PC-3 (cell line): Measurements from ENCODE around the gene SUMF2. TPM values are rescaled to one million over a fixed set of nuclear protein-coding genes. Genes with fewer than 3 reads are reported as not detected.
"Not testable (repeated sequence)": the region's sequence is repeated elsewhere in the genome, so short reads cannot be mapped to it uniquely, and the experiment has no call there.

Experiments
- ATAC-seq: fragments of 200-7000 bp; cut with Tn5 transposase; 2 replicates; pipeline ENCODE4 v1.9.1; 2020; ENCODE audit warnings: mild to moderate bottlenecking, moderate library complexity
- BruUV-seq: library from RNA; stranded (reverse); fragments of 400-500 nt; replicated peaks from 2 replicates; lab custom pipeline; 2021; lab: Mats Ljungman, UMichigan
- CTCF ChIA-PET: fragments of 300-600 bp; sonication (Branson Sonifier 250); formaldehyde crosslinking; loops from one replicate; lab custom pipeline; 2022; ENCODE audit warnings: antibody characterized with exemption; lab: Charles Lee
- POLR2A ChIA-PET: fragments of 300-600 bp; sonication (Branson Sonifier 250); formaldehyde crosslinking; loops from one replicate; lab custom pipeline; 2022; ENCODE audit warnings: antibody characterized with exemption; ENCODE audit not compliant: unreplicated experiment; lab: Charles Lee
- DNase-seq: peaks from one replicate; pipeline ENCODE4 v3.0.0-alpha.2; 2015
- H2AFZ ChIP-seq: fragments of 300-600 bp; sonication (generic); 2 replicates; pipeline ENCODE4 v1.6.0; 2016; ENCODE audit warnings: antibody characterized with exemption, low read length
- H3F3A ChIP-seq: fragments of 300-600 bp; sonication (generic); one replicate; pipeline ENCODE4 v1.6.0; 2017; ENCODE audit warnings: antibody characterized with exemption, low read length, control low read depth, mild to moderate bottlenecking; ENCODE audit not compliant: unreplicated experiment
- H3K27ac ChIP-seq: fragments of 300-600 bp; sonication (generic); 2 replicates; pipeline ENCODE4 v1.5.1; 2016; ENCODE audit warnings: mild to moderate bottlenecking, low read length
- H3K27me3 ChIP-seq: fragments of 300-600 bp; sonication (generic); 2 replicates; pipeline ENCODE4 v1.6.1; 2016; ENCODE audit warnings: low read length, mixed read lengths
- H3K36me3 ChIP-seq: fragments of 300-600 bp; sonication (generic); 2 replicates; pipeline ENCODE4 v1.6.1; 2016; ENCODE audit warnings: low read depth, mixed run types, low read length, mixed read lengths
- H3K4me1 ChIP-seq: fragments of 300-600 bp; sonication (generic); 2 replicates; pipeline ENCODE4 v1.5.1; 2016; ENCODE audit warnings: low read length; ENCODE audit not compliant: insufficient read depth
- H3K4me2 ChIP-seq: fragments of 300-600 bp; sonication (generic); 2 replicates; pipeline ENCODE4 v1.6.0; 2016; ENCODE audit warnings: low read length
- H3K4me3 ChIP-seq: fragments of 300-600 bp; sonication (generic); 2 replicates; pipeline ENCODE4 v1.5.1; 2016; ENCODE audit warnings: mild to moderate bottlenecking, low read length, mixed read lengths
- H3K79me2 ChIP-seq: fragments of 300-600 bp; sonication (generic); 2 replicates; pipeline ENCODE4 v1.6.1; 2017; ENCODE audit warnings: low read length, mixed read lengths
- H3K9ac ChIP-seq: fragments of 300-600 bp; sonication (generic); 2 replicates; pipeline ENCODE4 v1.6.0; 2016; ENCODE audit warnings: mild to moderate bottlenecking, low read length
- H3K9me2 ChIP-seq: fragments of 300-600 bp; sonication (generic); replicated peaks from 2 replicates; pipeline ENCODE4 v1.6.1; 2016; ENCODE audit warnings: mixed run types, low read length, mixed read lengths
- H3K9me3 ChIP-seq: fragments of 300-600 bp; sonication (generic); 2 replicates; pipeline ENCODE4 v1.6.1; 2016; ENCODE audit warnings: low read length, mixed read lengths
- H4K20me1 ChIP-seq: fragments of 300-600 bp; sonication (generic); 2 replicates; pipeline ENCODE4 v1.6.1; 2016; ENCODE audit warnings: low read length, mixed read lengths
- CTCF ChIP-seq: fragments of 300-600 bp; sonication (generic); conservative IDR thresholded peaks from 2 replicates; pipeline ENCODE4 v1.5.1; 2017; ENCODE audit warnings: antibody characterized with exemption, low read depth, mild to moderate bottlenecking, low read length
- EZH2 ChIP-seq: fragments of 300-600 bp; sonication (generic); IDR thresholded peaks from one replicate; pipeline ENCODE4 v1.6.1; 2017; ENCODE audit warnings: antibody characterized with exemption, mild to moderate bottlenecking, low read length; ENCODE audit not compliant: unreplicated experiment
- EZH2phosphoT487 ChIP-seq: fragments of 300-600 bp; sonication (generic); IDR thresholded peaks from 2 replicates; pipeline ENCODE4 v1.6.1; 2018; ENCODE audit warnings: mild to moderate bottlenecking, antibody characterized with exemption, low read length, borderline replicate concordance
- intact Hi-C: fragments of 100-400 bp; cut with micrococcal nuclease; formaldehyde crosslinking; loops from 2 replicates; pipeline ENCODE4 v1.9.0; 2023
- total RNA-seq: library from RNA; depleted of rRNA; stranded (reverse); fragments of >200 nt; gene quantifications from 2 replicates; pipeline ENCODE4 v1.2.3, GENCODE V29; 2014

Gene SUMF2
- total RNA-seq, 1 experiment from 2014 or later = 65.6 TPM

DNA sequence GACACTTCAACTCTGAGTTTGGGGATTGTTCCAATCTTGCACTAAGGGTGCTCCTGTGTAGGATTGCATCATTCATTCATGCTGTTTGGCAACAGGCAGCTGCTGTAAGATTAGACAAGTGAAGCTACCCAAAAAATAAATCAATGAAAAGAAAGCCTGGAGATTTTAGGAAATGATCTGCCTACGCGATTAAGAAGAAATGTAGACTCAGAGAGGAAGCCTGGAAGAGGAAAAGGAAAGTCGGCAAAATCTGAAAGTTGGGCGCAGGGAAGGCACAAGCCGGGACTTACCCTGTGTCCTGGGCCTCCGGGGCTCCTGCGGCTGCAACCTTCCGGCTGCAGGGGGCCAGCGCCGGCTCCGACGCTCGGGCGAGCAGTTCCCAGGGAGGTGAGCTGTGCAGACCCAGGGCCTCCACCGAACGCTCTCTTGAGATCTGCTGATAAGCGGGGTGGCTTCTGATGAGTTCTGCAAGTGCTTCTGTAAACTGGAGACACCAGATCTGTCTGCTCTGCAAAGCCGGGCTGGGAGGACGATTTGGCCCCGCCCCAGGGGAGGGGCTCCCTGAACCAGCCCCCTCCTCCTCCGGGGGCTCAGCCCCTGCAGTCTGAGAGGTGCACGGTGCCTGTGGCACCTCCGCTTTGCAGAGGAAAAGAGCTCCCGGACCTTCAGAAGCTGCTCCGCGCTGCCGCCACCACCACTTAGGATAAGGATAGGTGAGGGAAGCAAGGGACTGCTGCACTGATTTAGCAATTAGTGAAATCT lies 30.2 kb upstream of the SUMF2 start:
- Histone ChIP-seq H3K27me3 (no peaks in the 10 kb centered on the region), H3K4me3 (peak overlapping the region; percentile 69), H2AFZ (peak overlapping the region; percentile 78), H3K9ac (peak overlapping the region; percentile 57), H3K4me2 (peak overlapping the region; percentile 80), H3K9me2 (no peaks in the 10 kb centered on the region), H4K20me1 (no peaks in the 10 kb centered on the region), H3K4me1 (no peaks in the 10 kb centered on the region), H3K9me3 (no peaks in the 10 kb centered on the region), H3K27ac (peak overlapping the region; percentile 35), H3K36me3 (no peaks in the 10 kb centered on the region; the same call in 1 of the 2 replicates), H3F3A (no peaks in the 10 kb centered on the region), H3K79me2 (peaks cover 6% of the 10 kb centered on the region)
- intact Hi-C loops = loop anchor here (1.0 kb wide), 1 partner anchor 17 kb away; the partner anchor contains the start of genes CCT6A and PSPH
- no peak for TF ChIP-seq CTCF
- TF ChIP-seq EZH2 = no peak
- no peak for TF ChIP-seq EZH2phosphoT487
- DNase-seq = peak; percentile 70
- CTCF ChIA-PET = interaction anchor here (0.6 to 1.8 kb wide), 4 partner anchors 17 to 59 kb away, joined by 3 to 6 read pairs (median 4); partner anchors contain the start of genes CCT6A and PSPH
- TSS peak; percentile 52 for BruUV-seq
- POLR2A ChIA-PET = interaction anchor here (0.6 to 1.4 kb wide), 2 partner anchors 17 to 31 kb away, joined by 21 to 23 read pairs; partner anchors contain the start of genes CCT6A, PSPH and SUMF2
- peak; percentile 90 for ATAC-seq

- no peaks in the 10 kb centered on the region for H3K4me1 ChIP-seq
- no peak overlapping the region for H3K27ac ChIP-seq
- H3K9ac ChIP-seq = no peak overlapping the region
- no peaks in the 10 kb centered on the region for H3K36me3 ChIP-seq
- no peak overlapping the region for H3K4me3 ChIP-seq
- POLR2A ChIA-PET = no interaction called here
- no peaks in the 10 kb centered on the region for H3K9me3 ChIP-seq
- H3K27me3 ChIP-seq = no peaks in the 10 kb centered on the region
- no peak for TF ChIP-seq EZH2
- no peak for TF ChIP-seq CTCF
- TF ChIP-seq EZH2phosphoT487 = no peak
- no peaks in the 10 kb centered on the region for H3F3A ChIP-seq
- ATAC-seq (no peak), DNase-seq (no peak)
- H3K4me2 ChIP-seq = no peak overlapping the region
- BruUV-seq = no TSS peak
- intact Hi-C loops = no loop called here
- H2AFZ ChIP-seq = no peak overlapping the region
- H4K20me1 ChIP-seq = no peaks in the 10 kb centered on the region
- no peaks in the 10 kb centered on the region for H3K9me2 ChIP-seq
- no peaks in the 10 kb centered on the region for H3K79me2 ChIP-seq
- CTCF ChIA-PET = no interaction called here
Observed at GRCh38 chr7:56040730-56041129, 23.4 kb upstream of the SUMF2 start.

GRCh38 chr7:56045758-56046157 lies 18.3 kb upstream of the SUMF2 start:
- H3K27me3 ChIP-seq, intact Hi-C loops, POLR2A ChIA-PET, H3K9me2 ChIP-seq, H3K27ac ChIP-seq, CTCF ChIA-PET, H4K20me1 ChIP-seq, ATAC-seq, H3K4me3 ChIP-seq, BruUV-seq, H2AFZ ChIP-seq, DNase-seq, H3K4me1 ChIP-seq, H3K9me3 ChIP-seq, H3F3A ChIP-seq, H3K36me3 ChIP-seq, H3K4me2 ChIP-seq, H3K9ac ChIP-seq: not testable (repeated sequence)
- peaks cover 26% of the 10 kb centered on the region for H3K79me2 ChIP-seq
